ENCODE measurements around the gene DBX2.
"Not testable (repeated sequence)": the region's sequence is repeated elsewhere in the genome, so short reads cannot be mapped to it uniquely, and the experiment has no call there.

DBX2 gene

DNA sequence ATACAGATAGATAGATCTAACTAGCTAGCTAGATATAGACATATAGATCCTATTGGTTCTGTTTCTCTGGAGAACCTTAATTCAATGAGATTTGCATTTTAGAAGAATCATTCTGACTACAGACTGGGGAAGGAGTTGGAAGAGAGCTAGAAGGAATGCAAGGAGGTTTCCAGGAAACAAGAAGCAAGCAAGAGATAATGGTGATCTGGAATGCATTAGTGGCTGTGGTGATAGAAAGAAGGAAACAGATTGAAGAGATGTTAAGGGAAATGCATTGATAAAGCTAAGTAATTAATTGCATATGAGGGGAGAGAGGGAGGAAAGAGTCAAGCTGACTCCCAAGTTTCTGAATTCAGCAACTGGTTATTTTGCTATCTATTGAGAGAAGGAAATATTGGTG is 42.7 kb downstream of the DBX2 start:
- DNase-seq = no peak

DNA sequence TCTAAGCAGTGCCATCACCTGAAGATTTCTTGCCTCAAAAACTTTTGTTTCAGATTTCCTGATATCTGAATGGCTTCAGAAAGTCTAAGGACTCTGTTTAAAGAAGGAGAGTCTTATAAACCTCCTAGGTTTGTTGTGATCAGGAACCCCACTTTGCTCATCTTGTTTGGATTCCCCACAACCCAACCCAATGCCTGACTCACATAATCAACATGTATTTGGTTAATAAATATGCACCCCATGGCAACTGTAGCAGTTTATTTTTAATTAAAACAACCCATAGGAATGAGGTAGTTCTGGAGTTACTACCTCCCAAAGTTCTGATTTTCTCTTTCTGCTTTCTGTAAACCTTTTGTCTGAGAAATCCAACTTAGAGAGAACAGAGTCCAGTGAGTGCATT is 51.5 kb downstream of the DBX2 start:
- no peak for DNase-seq

DNA sequence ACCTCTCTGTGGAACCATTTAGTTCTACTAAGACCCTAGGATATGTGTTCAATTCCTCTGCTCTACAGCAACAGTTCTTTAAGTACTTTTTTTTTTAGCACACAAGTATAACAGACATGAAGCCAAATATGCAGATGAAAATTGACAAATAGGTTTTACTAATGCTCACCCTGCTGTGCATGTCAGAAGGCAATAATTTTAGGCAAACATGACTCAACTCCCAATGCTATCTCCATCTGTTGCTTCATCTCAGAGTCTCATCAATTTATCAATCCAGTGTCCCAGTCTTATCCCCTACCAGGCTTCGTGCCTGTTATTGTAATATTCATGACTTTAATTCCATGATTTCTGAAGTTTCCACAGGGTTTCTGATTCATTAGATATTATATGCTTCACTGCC is 57.7 kb downstream of the DBX2 start:
- no peak for DNase-seq

DNA sequence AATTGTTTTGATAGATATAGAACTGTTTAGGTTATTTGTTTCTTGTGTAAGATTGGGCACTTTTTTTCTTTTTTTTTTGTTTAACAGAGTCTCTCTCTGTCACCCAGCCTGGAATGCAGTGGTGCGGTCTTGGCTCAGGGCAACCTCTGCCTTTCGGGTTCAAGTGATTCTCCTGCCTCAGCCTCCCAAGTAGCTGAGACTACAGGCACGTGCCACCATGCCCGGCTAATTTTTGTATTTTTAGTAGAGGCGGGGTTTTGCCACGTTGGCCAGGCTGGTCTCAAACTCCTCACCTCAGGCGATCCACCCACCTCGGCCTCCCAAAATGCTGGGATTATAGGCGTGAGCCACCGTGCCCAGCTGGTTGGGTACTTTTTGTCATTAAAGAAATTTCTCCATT is 66.0 kb downstream of the DBX2 start:
- not testable (repeated sequence) for DNase-seq

DNA sequence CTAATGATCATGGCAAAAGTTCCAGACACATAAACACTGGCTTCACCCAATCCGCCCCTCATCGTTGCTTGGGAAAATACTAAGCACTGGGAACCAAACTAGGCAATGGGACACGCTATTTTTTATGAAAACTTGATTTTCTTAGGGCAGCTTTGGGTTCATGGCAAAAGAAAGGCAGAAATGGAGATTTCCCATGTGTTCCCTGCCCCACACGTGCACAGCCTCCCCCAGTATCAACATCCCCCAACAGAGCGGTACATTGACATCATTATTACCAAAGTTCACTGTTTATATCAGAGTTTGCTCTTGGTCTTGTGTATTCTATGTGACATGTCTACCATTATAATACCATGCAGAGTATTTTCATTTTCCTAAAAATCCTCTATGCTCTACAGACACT is 71.0 kb downstream of the DBX2 start:
- no peak for DNase-seq

DNA sequence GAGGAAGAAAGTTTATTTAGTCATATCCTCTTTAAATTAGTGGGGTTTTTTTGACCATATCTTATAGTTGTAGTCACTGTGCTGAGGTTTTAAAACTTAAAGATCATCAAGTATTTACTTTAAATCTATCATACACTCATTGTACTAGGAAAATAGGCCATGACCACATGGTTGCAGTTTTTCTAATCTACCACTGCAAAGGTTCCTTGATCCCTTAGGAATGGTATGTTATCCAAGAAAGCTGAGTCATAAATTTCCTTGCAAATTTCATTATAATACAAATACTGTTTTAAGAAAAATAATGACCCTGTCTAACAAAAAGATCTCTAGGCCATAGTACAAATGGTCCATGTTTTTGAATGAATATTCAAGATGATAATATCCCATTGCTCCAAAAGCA is 74.7 kb downstream of the DBX2 start:
- DNase-seq = no peak

DNA sequence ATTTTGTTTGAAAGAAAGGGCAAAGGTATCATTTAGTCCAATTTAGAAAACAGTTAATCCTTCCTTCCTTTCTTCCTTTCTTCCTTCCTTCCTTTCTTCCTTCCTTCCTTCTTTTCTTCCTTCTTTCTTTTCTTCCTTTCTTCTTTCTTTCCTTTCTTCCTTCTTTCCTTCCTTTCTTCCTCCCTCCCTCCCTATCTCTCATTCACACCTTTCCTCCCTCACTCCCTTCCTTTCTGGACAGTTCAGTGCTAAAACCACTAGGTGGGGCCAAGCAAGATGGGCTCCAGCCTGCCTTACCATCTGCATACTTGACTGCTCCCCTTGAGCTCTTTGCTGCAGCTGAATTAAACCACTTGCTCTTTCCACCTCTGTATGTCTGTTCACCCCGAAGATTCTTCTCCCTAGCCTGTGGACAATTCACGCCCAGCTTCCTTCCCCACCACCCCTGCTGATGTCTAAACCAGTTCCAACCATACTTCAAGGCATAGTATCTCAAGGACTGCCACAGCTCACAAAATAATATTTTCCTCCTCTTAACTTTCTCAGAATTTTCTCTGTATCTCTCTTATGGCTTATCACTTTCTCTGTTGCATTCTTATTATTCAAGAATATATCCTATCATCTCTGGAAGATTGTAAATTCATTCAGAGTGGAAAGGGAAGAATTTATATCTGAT is 78.0 kb downstream of the DBX2 start:
- DNase-seq = no peak

DNA sequence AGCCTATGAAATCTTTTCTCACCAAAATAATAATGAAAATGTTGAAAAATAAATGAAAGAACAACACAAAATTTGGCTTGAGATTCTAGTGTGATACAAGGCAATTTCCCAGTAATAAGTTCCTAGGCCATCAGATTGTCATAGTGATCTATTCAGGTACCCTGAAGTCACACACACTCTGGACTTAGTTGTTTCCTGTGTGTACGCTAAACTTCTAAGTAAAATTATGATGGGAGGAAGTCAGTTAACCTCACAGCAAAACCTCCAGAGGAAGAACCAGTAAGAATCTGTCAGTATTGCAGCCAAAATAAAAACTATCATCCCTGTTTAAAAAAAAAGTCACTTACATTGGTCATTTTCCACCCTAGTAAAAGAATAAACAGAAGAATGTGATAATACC is 81.9 kb downstream of the DBX2 start:
- no peak for DNase-seq
